Adrenal gland (tissue), 12 donors: ENCODE measurements around the gene HAUS7. TPM values are rescaled to one million over a fixed set of nuclear protein-coding genes. Genes with fewer than 3 reads are reported as not detected.

Experiments used
- DNase-seq, 7 donors: peaks; one replicate each; pipeline ENCODE4 v3.0.0-alpha.2; 2019 to 2020
- H3K27ac ChIP-seq, 5 donors: fragments of 200-600 bp; sonication (generic) in 4 of 5; 1 replicate in 3 of 5; 2 replicates in 2 of 5; pipeline versions ENCODE4 v1.5.1 to v1.8.0; 2016 to 2020; ENCODE audit warnings: mild to moderate bottlenecking in 1 of 5
- H3K27me3 ChIP-seq: fragments of 200-600 bp; 2 replicates; pipeline ENCODE4 v1.8.0; 2021
- H3K36me3 ChIP-seq, 2 donors: fragments of 200-600 bp; replicated peaks in 1 of 2; 1 replicate in 1 of 2; 2 replicates in 1 of 2; pipeline versions ENCODE4 v1.5.1 to v1.8.0; 2018 to 2022
- H3K4me1 ChIP-seq, 2 donors: fragments of 200-600 bp; replicated peaks in 1 of 2; 1 replicate in 1 of 2; 2 replicates in 1 of 2; pipeline versions ENCODE4 v1.5.1 to v1.8.0; 2018 to 2021
- H3K4me3 ChIP-seq, 4 donors: fragments of 200-600 bp; sonication (generic) in 3 of 4; one replicate each; pipeline ENCODE4 v1.5.1; 2016 to 2018
- H3K9me3 ChIP-seq, 3 donors: fragments of 200-600 bp; sonication (generic) in 1 of 3; replicated peaks in 1 of 3; 1 replicate in 2 of 3; 2 replicates in 1 of 3; pipeline versions ENCODE4 v1.5.1 to v1.8.0; 2016 to 2021
- CTCF ChIP-seq, 6 experiments: fragments of 450-650 bp in 4 of 6; fragments of 200-600 bp in 2 of 6; sonication (generic) in 1 of 6; IDR thresholded peaks; 1 replicate in 5 of 6; 2 replicates in 1 of 6; pipeline versions ENCODE4 v1.5.1 to v1.8.0; 2016 to 2021; ENCODE audit warnings: antibody characterized with exemption in 6 of 6, mild to moderate bottlenecking in 2 of 6, moderate library complexity in 1 of 6
- POLR2A ChIP-seq, 2 donors: fragments of 450-650 bp; IDR thresholded peaks; one replicate each; pipeline ENCODE4 v1.6.1; 2017; ENCODE audit warnings: antibody characterized with exemption in 2 of 2, mild to moderate bottlenecking in 2 of 2, moderate library complexity in 1 of 2
- WGBS, 4 donors: extraction: QIAGEN DNeasy Blood & Tissue Kit in 2 of 4; methylation state at CpG; one replicate each; pipeline versions ENCODE4 v1.1.5 to v1.1.7; 2013 to 2017; 5-methylcytosine and 5-hydroxymethylcytosine counted together
- intact Hi-C, 2 donors: fragments of 100-400 bp; cut with DNase I; formaldehyde crosslinking; loops; one replicate each; pipeline versions ENCODE4 v1.14.1 to v1.15.0; 2022 to 2023
- polyA plus RNA-seq, 3 donors: library from polyadenylated mRNA; stranded (reverse); fragments of 200-250 nt in 2 of 3; fragments of 350-450 nt in 1 of 3; fragmentation: Illumina TruSeq in 1 of 3; extraction: RNeasy Lipid Tissue Mini Kit (QIAGEN cat#74804) in 1 of 3; gene quantifications; one replicate each; pipeline ENCODE4 v1.2.3, GENCODE V29; 2013 to 2014
- total RNA-seq, 9 donors: library from RNA; depleted of rRNA in 4 of 9; stranded (reverse); fragments of >200 nt in 4 of 9; fragments of 120-200 nt in 1 of 9; fragmentation: NEBNext Ultra II Directional in 1 of 9; extraction: Animal tissue kit (Norgen Biotek cat#: 25700) in 1 of 9; gene quantifications; one replicate each; pipeline versions ENCODE4 v1.1.0 to v1.2.4, GENCODE V29; 2013 to 2023
- donor health status: healthy with polysubstance abuse.
- donor health status: Bipolar disorder and iron deficiency.
- donor health status: DM: yes; HTN: yes; CAD: no.
- donor health status: DM: no; HTN: no; CAD: no.
- donor health status: DM: no; HTN: no; CAD: no.
- donor health status: DM: yes; HTN: yes; CAD: no.

HAUS7 gene
- total and polyA plus RNA-seq, 12 donors = 7.3 to 111 (median 19.3) TPM

GRCh38 chrX:153433161-153433680 lies 37.2 kb downstream of the HAUS7 start:
- no peak overlapping the region for H3K27ac ChIP-seq
- no peak for TF ChIP-seq POLR2A (IDR thresholded peaks at IDR 0.05)
- TF ChIP-seq CTCF (IDR thresholded peaks at IDR 0.05) = no peak
- WGBS, 4 donors = 74 to 89% (median 89%) methylated on average over 5 to 12 of the region's 12 CpGs; no CpG with 5 or more reads in 1 of the 4 donors
- no peak for DNase-seq
- no peak overlapping the region for H3K4me3 ChIP-seq
- intact Hi-C loops = no loop called here
- H3K4me1 ChIP-seq = no peaks in the 10 kb centered on the region
- no peaks in the 10 kb centered on the region for H3K36me3 ChIP-seq
- H3K27me3 ChIP-seq = no peaks in the 10 kb centered on the region
- peaks cover 0 to 3% (median 0%) of the 10 kb centered on the region in 3 donors for H3K9me3 ChIP-seq

DNA sequence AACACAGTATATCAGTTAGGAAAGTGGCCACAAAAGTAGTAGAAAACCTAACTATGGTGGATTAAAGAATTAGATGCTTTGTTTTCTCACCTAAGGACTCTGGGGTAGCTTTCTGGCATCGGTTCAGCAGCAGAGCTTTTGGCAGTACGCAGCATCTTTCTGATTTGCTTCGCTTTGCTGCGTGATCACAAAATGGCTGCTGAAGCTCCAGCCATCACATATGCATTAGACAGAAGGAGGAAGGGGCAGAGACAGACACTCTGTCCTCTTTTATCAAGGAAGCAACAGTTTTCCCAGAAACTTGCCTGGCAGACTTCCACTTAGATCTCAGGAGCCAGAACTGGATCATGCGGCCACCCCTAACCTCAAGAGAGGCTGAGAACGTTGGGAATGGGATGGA lies 39.6 kb downstream of the HAUS7 start:
- Histone ChIP-seq H3K9me3 (peaks cover 0 to 3% (median 0%) of the 10 kb centered on the region in 3 donors), H3K27ac (no peak overlapping the region), H3K27me3 (no peaks in the 10 kb centered on the region), H3K4me1 (no peaks in the 10 kb centered on the region), H3K4me3 (no peak overlapping the region), H3K36me3 (no peaks in the 10 kb centered on the region)
- WGBS, 4 donors = 85 to 91% (median 87%) methylated on average over 4 to 6 of the region's 6 CpGs
- TF ChIP-seq CTCF (IDR thresholded peaks at IDR 0.05) = no peak
- no peak for TF ChIP-seq POLR2A (IDR thresholded peaks at IDR 0.05)
- intact Hi-C loops = no loop called here
- DNase-seq = no peak

GRCh38 chrX:153426204-153426603 lies 44.2 kb downstream of the HAUS7 start:
- peaks cover 0 to 3% (median 0%) of the 10 kb centered on the region in 3 donors for H3K9me3 ChIP-seq
- WGBS, 4 donors = 75 to 97% (median 89%) methylated on average over 1 to 3 of the region's 3 CpGs
- DNase-seq = no peak
- no peak overlapping the region for H3K27ac ChIP-seq
- no peak for TF ChIP-seq POLR2A (IDR thresholded peaks at IDR 0.05)
- no peak for TF ChIP-seq CTCF (IDR thresholded peaks at IDR 0.05)
- no peaks in the 10 kb centered on the region for H3K36me3 ChIP-seq
- H3K4me1 ChIP-seq = no peaks in the 10 kb centered on the region
- H3K27me3 ChIP-seq = no peaks in the 10 kb centered on the region
- intact Hi-C loops = no loop called here
- H3K4me3 ChIP-seq = no peak overlapping the region

GRCh38 chrX:153423652-153424051 lies 46.7 kb downstream of the HAUS7 start:
- Histone ChIP-seq H3K36me3 (no peaks in the 10 kb centered on the region), H3K4me1 (no peaks in the 10 kb centered on the region), H3K9me3 (no peaks in the 10 kb centered on the region), H3K27ac (no peak overlapping the region), H3K4me3 (no peak overlapping the region), H3K27me3 (no peaks in the 10 kb centered on the region)
- intact Hi-C loops = no loop called here
- TF ChIP-seq CTCF (IDR thresholded peaks at IDR 0.05) (no peak), POLR2A (IDR thresholded peaks at IDR 0.05) (no peak)
- DNase-seq = peak in 5 of 7 donors; percentile 43 to 65 (median 57)
- 69 to 85% (median 77%) methylated on average over 5 to 8 of the region's 8 CpGs for WGBS, 4 donors
